ENCODE data around the gene CCSER1.
"Not testable (repeated sequence)": the region's sequence is repeated elsewhere in the genome, so short reads cannot be mapped to it uniquely, and the experiment has no call there.

CCSER1 gene

DNA sequence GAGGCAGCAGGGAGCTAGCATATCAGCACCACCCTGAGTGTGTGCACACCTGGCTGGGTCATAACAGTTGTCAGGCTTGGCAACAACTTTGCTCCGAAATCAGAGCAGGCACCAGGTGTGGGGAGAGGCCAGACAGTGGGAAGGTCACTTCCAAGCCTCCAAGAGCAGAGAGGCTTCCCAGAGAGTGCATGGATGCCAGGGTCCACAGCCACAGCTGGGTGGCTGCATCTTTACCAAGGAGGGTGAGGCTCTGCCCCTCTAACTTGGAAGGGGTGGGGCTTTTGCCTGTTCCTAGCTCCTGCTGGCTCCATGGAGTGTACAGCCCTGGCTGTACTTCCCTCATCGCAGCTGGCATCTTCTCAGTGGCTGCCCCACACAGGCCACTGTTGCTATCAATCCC is 322.4 kb downstream of the CCSER1 start:
- Histone ChIP-seq H3K4me3 (ENCODE audit: low read length) (no peak overlapping the region), H3K36me3 (ENCODE audit: control insufficient read depth, insufficient read depth, low read length, severe bottlenecking) (no peaks in the 10 kb centered on the region), H3K9ac (ENCODE audit: low read length) (no peak overlapping the region), H3K4me1 (ENCODE audit: control insufficient read depth, insufficient read depth, low read length) (no peaks in the 10 kb centered on the region), H3K9me3 (ENCODE audit: control insufficient read depth, low read length) (no peaks in the 10 kb centered on the region), H3K27me3 (replicated peaks; ENCODE audit: control insufficient read depth, insufficient read depth, low read length) (no peaks in the 10 kb centered on the region)
- DNase-seq (ENCODE audit: low read depth), result no peak

DNA sequence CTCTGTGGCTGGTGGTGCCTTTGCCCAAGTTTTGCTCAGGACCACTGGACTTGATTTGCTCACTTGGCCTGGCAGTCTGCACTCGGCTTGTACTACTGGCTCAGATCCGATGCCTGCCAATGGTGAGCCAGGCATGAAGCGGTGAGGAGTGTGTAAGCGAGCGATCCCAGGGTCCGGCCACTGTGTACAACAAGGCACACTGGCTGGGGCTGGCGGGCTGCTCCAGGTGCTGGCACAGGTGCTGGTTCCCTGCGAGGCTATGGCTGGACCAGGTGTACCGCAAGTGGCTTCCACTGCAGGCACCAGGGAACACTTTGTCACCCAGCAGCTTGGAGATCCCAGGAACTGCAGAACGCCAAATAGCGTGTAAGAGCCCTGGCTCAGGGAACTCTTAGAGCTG is 329.7 kb downstream of the CCSER1 start:
- H3K9ac ChIP-seq (ENCODE audit: low read length), result no peak overlapping the region
- no peaks in the 10 kb centered on the region for H3K9me3 ChIP-seq (ENCODE audit: control insufficient read depth, low read length)
- no peak for DNase-seq (ENCODE audit: low read depth)
- H3K27me3 ChIP-seq (replicated peaks; ENCODE audit: control insufficient read depth, insufficient read depth, low read length), result no peaks in the 10 kb centered on the region
- H3K36me3 ChIP-seq (ENCODE audit: control insufficient read depth, insufficient read depth, low read length, severe bottlenecking), result no peaks in the 10 kb centered on the region
- no peak overlapping the region for H3K4me3 ChIP-seq (ENCODE audit: low read length)
- H3K4me1 ChIP-seq (ENCODE audit: control insufficient read depth, insufficient read depth, low read length), result no peaks in the 10 kb centered on the region

DNA sequence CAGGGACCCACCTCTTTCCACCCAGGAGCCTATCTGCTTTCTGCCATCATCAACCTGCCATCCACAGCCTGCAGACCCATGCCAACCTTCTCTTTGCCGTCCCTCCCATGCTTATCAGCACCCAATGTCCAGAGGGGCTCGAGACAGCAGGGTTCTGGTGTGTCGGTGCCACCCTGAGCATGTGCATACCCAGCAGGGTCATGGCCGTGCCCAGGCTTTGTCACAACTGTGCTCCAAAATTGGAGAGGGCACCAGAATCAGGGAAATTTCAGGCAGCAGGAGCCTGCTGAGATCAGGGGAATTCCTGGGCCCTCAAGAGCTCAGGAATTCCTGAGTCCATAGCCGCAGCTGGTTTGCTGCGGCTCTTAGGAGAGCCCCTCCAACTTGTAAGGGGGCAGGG is 330.6 kb downstream of the CCSER1 start:
- Histone ChIP-seq H3K4me3 (ENCODE audit: low read length) (no peak overlapping the region), H3K9ac (ENCODE audit: low read length) (no peak overlapping the region), H3K4me1 (ENCODE audit: control insufficient read depth, insufficient read depth, low read length) (no peaks in the 10 kb centered on the region), H3K36me3 (ENCODE audit: control insufficient read depth, insufficient read depth, low read length, severe bottlenecking) (no peaks in the 10 kb centered on the region), H3K9me3 (ENCODE audit: control insufficient read depth, low read length) (no peaks in the 10 kb centered on the region), H3K27me3 (replicated peaks; ENCODE audit: control insufficient read depth, insufficient read depth, low read length) (no peaks in the 10 kb centered on the region)
- no peak for DNase-seq (ENCODE audit: low read depth)

DNA sequence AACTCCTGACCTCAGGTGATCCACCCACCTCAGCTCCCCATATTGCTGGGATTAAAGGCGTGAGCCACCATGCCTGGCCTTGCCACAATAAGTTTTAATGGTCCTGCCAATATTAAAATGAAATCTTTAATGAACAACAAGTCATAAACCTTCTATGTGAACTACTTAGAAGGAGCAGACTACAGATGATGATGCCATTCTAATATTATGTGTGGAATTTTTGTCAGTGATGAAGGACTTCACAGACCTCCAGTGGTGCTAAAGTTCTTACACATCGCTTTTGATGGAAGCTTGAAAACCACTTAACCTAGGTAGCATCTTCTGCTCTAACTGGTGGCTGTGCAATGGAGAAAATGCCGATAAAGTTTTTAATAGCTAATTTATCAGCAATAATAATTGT is 331.4 kb downstream of the CCSER1 start:
- Histone ChIP-seq H3K9ac (ENCODE audit: low read length) (no peak overlapping the region), H3K9me3 (ENCODE audit: control insufficient read depth, low read length) (no peaks in the 10 kb centered on the region), H3K4me1 (ENCODE audit: control insufficient read depth, insufficient read depth, low read length) (no peaks in the 10 kb centered on the region), H3K4me3 (ENCODE audit: low read length) (no peak overlapping the region), H3K36me3 (ENCODE audit: control insufficient read depth, insufficient read depth, low read length, severe bottlenecking) (no peaks in the 10 kb centered on the region), H3K27me3 (replicated peaks; ENCODE audit: control insufficient read depth, insufficient read depth, low read length) (no peaks in the 10 kb centered on the region)
- no peak for DNase-seq (ENCODE audit: low read depth)

DNA sequence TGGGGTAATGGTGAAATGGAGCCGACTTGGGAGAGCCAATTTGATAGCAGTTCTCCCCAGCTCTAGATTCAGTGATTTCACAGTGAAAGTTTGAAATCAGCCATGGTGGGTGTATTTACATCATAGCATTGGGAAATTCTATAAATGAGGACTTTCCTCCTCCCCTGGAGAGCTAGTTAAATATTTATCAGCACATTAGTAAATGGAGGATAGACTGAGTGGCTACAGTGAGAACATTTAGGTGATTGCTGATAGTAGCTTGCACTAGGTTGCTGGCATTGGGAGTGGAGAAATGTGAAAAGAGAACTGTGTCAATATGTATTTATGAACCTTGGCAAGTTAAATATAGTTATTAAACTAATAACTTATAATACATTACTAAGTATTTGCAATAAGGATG is 347.3 kb downstream of the CCSER1 start:
- no peaks in the 10 kb centered on the region for H3K27me3 ChIP-seq (replicated peaks; ENCODE audit: control insufficient read depth, insufficient read depth, low read length)
- no peak for DNase-seq (ENCODE audit: low read depth)
- H3K9me3 ChIP-seq (ENCODE audit: control insufficient read depth, low read length), result no peaks in the 10 kb centered on the region
- H3K9ac ChIP-seq (ENCODE audit: low read length), result no peak overlapping the region
- H3K4me3 ChIP-seq (ENCODE audit: low read length), result no peak overlapping the region
- H3K4me1 ChIP-seq (ENCODE audit: control insufficient read depth, insufficient read depth, low read length), result no peaks in the 10 kb centered on the region
- no peaks in the 10 kb centered on the region for H3K36me3 ChIP-seq (ENCODE audit: control insufficient read depth, insufficient read depth, low read length, severe bottlenecking)

DNA sequence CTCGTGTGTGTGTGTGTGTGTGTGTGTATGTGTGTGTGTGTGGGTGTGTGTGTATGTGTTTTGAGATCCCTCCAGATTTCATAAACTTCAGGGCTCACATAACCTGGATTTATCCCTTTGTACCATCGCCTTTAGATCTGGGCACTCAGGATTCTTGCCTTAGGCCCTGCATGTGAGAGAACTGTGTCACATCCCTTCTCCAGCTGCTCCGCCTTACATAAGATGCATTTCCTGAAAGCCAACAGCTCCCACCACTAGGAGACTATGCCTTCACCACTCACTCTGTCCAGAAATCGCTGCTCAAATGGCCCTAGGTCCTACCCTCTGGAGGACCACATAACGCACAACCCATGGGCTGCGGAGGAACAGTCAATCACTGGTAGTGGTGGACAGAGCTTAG is 348.8 kb downstream of the CCSER1 start:
- no peak overlapping the region for H3K9ac ChIP-seq (ENCODE audit: low read length)
- H3K36me3 ChIP-seq (ENCODE audit: control insufficient read depth, insufficient read depth, low read length, severe bottlenecking), result no peaks in the 10 kb centered on the region
- no peaks in the 10 kb centered on the region for H3K27me3 ChIP-seq (replicated peaks; ENCODE audit: control insufficient read depth, insufficient read depth, low read length)
- no peak overlapping the region for H3K4me3 ChIP-seq (ENCODE audit: low read length)
- H3K4me1 ChIP-seq (ENCODE audit: control insufficient read depth, insufficient read depth, low read length), result no peaks in the 10 kb centered on the region
- no peak for DNase-seq (ENCODE audit: low read depth)
- H3K9me3 ChIP-seq (ENCODE audit: control insufficient read depth, low read length), result no peaks in the 10 kb centered on the region

DNA sequence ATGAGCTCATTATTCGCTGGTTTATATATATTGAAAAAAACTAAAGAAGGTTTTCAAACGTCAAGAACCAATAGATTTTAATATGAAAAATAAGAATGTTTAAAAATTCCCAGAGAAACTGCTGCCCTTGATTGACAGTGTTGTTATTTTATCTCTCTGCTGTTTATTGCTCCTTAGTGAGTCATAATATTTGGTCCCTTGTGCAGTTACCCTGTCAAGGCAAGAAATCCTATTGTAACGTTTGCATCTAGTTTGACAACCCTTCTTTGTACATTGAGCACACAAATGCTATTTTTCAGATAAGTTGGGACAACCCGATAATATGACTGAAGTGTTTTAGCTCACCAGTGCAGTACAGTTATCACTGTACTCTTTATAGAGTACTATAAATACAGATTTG is 349.4 kb downstream of the CCSER1 start:
- no peak for DNase-seq (ENCODE audit: low read depth)
- H3K9ac ChIP-seq (ENCODE audit: low read length), result no peak overlapping the region
- no peaks in the 10 kb centered on the region for H3K9me3 ChIP-seq (ENCODE audit: control insufficient read depth, low read length)
- no peaks in the 10 kb centered on the region for H3K4me1 ChIP-seq (ENCODE audit: control insufficient read depth, insufficient read depth, low read length)
- no peak overlapping the region for H3K4me3 ChIP-seq (ENCODE audit: low read length)
- no peaks in the 10 kb centered on the region for H3K36me3 ChIP-seq (ENCODE audit: control insufficient read depth, insufficient read depth, low read length, severe bottlenecking)
- no peaks in the 10 kb centered on the region for H3K27me3 ChIP-seq (replicated peaks; ENCODE audit: control insufficient read depth, insufficient read depth, low read length)

DNA sequence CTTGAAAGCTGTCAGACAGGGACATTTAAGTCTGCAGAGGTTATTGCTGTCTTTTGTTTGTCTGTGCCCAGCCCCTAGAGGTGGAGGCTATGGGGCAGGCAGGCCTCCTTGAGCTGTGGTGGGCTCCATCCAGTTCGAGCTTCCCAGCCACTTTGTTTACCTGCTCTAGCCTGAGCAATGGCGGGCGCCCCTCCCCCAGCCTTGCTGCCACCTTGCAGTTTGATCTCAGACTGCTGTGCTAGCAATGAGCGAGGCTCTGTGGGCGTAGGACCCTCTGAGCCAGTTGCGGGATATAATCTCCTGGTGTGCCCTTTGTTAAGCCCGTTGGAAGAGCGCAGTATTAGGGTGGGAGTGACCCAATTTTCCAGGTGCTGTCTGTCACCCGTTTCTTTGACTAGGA is 357.7 kb downstream of the CCSER1 start:
- H3K4me1 ChIP-seq (ENCODE audit: control insufficient read depth, insufficient read depth, low read length), result not testable (repeated sequence)

DNA sequence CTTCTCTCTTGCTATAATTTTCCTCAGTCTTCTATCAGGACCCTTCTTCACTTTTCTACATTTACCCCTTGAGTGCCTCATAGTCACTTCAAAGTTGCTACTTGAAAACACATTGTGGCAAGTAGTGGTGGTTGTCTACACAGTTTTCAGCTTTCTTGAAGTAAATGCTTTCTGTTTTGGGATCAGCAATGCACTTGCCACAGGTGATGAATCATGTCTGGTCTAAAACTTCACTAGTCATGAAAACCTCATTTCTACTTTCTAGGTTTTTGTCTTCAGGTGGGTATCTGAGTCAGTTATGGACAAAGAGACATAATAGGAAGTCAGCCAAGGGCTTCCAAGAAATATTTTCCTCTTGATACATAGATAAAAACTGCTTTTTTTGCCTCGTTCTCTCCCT is 359.2 kb downstream of the CCSER1 start:
- no peaks in the 10 kb centered on the region for H3K4me1 ChIP-seq (ENCODE audit: control insufficient read depth, insufficient read depth, low read length)
- H3K36me3 ChIP-seq (ENCODE audit: control insufficient read depth, insufficient read depth, low read length, severe bottlenecking), result no peaks in the 10 kb centered on the region
- H3K9me3 ChIP-seq (ENCODE audit: control insufficient read depth, low read length), result no peaks in the 10 kb centered on the region
- no peak overlapping the region for H3K4me3 ChIP-seq (ENCODE audit: low read length)
- H3K9ac ChIP-seq (ENCODE audit: low read length), result no peak overlapping the region
- no peaks in the 10 kb centered on the region for H3K27me3 ChIP-seq (replicated peaks; ENCODE audit: control insufficient read depth, insufficient read depth, low read length)
- DNase-seq (ENCODE audit: low read depth), result no peak

More for the DNA sequence above, 357.7 kb downstream of the CCSER1 start:
- H3K36me3 ChIP-seq (ENCODE audit: control insufficient read depth, insufficient read depth, low read length, severe bottlenecking); H3K9ac ChIP-seq (ENCODE audit: low read length); H3K9me3 ChIP-seq (ENCODE audit: control insufficient read depth, low read length); H3K4me3 ChIP-seq (ENCODE audit: low read length); DNase-seq (ENCODE audit: low read depth); H3K27me3 ChIP-seq (replicated peaks; ENCODE audit: control insufficient read depth, insufficient read depth, low read length): not testable (repeated sequence)

DNA sequence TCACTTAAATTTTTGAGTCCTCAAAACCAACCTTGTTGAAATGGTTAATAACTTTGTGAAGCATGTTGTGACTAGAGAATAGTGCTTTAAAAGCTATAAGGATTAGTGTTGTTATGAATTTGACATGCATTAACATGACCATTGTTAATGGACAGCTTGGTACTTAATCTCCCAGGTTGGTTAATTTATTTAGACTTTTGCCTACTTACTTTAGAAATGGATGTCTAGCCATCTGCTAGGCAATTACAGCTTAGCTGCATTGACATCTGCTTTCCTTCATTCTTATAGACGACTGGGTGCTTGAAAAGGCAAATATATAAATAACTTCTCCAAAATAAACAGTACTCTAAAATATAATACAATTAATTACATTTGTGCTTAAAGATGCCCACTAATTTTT is 368.0 kb downstream of the CCSER1 start:
- Histone ChIP-seq H3K4me3 (ENCODE audit: low read length) (no peak overlapping the region), H3K9me3 (ENCODE audit: control insufficient read depth, low read length) (no peaks in the 10 kb centered on the region), H3K27me3 (replicated peaks; ENCODE audit: control insufficient read depth, insufficient read depth, low read length) (no peaks in the 10 kb centered on the region), H3K9ac (ENCODE audit: low read length) (no peak overlapping the region), H3K4me1 (ENCODE audit: control insufficient read depth, insufficient read depth, low read length) (no peaks in the 10 kb centered on the region), H3K36me3 (ENCODE audit: control insufficient read depth, insufficient read depth, low read length, severe bottlenecking) (no peaks in the 10 kb centered on the region)
- DNase-seq (ENCODE audit: low read depth), result no peak

DNA sequence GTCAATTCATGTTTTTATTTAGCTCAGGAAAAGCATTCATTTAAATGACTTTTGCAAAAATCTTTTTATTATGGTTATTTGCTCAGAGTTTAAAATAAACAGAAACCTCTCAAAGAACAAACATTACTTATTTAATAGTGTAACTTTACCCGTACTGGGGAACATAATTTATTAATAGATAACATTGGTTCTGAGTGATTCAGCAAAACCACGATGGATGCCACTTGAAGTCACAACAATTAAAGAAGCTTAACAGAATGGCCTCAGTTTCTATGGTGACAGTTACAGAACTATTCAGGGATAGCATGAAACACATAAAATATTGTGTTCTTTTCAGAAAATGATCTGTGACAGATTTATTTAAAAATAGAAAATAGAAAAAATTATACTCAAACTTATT is 368.7 kb downstream of the CCSER1 start:
- H3K27me3 ChIP-seq (replicated peaks; ENCODE audit: control insufficient read depth, insufficient read depth, low read length), result no peaks in the 10 kb centered on the region
- no peaks in the 10 kb centered on the region for H3K4me1 ChIP-seq (ENCODE audit: control insufficient read depth, insufficient read depth, low read length)
- DNase-seq (ENCODE audit: low read depth), result no peak
- no peak overlapping the region for H3K4me3 ChIP-seq (ENCODE audit: low read length)
- H3K9me3 ChIP-seq (ENCODE audit: control insufficient read depth, low read length), result no peaks in the 10 kb centered on the region
- H3K9ac ChIP-seq (ENCODE audit: low read length), result no peak overlapping the region
- no peaks in the 10 kb centered on the region for H3K36me3 ChIP-seq (ENCODE audit: control insufficient read depth, insufficient read depth, low read length, severe bottlenecking)

DNA sequence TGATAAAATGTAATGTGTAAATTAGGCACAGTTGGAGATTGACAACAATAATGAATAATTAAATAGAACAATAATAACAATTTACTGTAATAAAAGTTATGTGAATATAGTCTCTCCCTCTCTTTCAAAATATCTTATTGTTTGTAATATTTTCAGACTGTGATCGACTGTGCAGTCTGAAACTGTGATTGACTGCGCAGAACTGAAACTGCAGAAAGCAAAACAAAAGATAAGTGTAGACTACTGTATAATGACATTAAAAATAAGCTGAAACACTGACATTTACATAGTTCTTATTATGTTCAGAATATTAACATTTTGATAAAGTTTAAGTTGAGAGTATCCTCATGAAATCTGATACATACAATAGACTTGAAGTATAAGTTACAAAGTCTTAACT is 371.0 kb downstream of the CCSER1 start:
- Histone ChIP-seq H3K4me3 (ENCODE audit: low read length) (no peak overlapping the region), H3K36me3 (ENCODE audit: control insufficient read depth, insufficient read depth, low read length, severe bottlenecking) (no peaks in the 10 kb centered on the region), H3K27me3 (replicated peaks; ENCODE audit: control insufficient read depth, insufficient read depth, low read length) (no peaks in the 10 kb centered on the region), H3K4me1 (ENCODE audit: control insufficient read depth, insufficient read depth, low read length) (no peaks in the 10 kb centered on the region), H3K9me3 (ENCODE audit: control insufficient read depth, low read length) (peaks cover 12% of the 10 kb centered on the region), H3K9ac (ENCODE audit: low read length) (no peak overlapping the region)
- DNase-seq (ENCODE audit: low read depth), result no peak

Measured in adipocyte (in vitro differentiated cells).